WTC11 (cell line): ENCODE data around the gene NPTX1. TPM values are rescaled to one million over a fixed set of nuclear protein-coding genes. Genes with fewer than 3 reads are reported as not detected.

Experiments used
- ATAC-seq: fragments of 200-7000 bp; cut with Tn5 transposase; 2 replicates; pipeline ENCODE4 v1.10.0; 2021; ENCODE audit warnings: mild to moderate bottlenecking, moderate library complexity
- CTCF ChIA-PET: fragments of 300-600 bp; sonication (Branson Sonifier 250); formaldehyde crosslinking; loops from one replicate; lab custom pipeline; 2021; ENCODE audit warnings: antibody characterized with exemption; lab: Charles Lee
- POLR2A ChIA-PET: fragments of 350-600 bp; sonication (Branson Sonifier 250); formaldehyde crosslinking; loops from one replicate; lab custom pipeline; 2021; ENCODE audit warnings: antibody characterized with exemption; lab: Charles Lee
- DNase-seq: peaks from one replicate; pipeline ENCODE4 v3.0.0; 2021; ENCODE audit warnings: low spot score
- H3K27ac Mint-ChIP-seq: 2 replicates; pipeline ENCODE4 v1.8.0; 2021; ENCODE audit warnings: mixed read lengths
- H3K27me3 Mint-ChIP-seq: 2 replicates; pipeline ENCODE4 v1.8.0; 2021; ENCODE audit warnings: low read depth, mild to moderate bottlenecking, moderate library complexity, mixed read lengths
- H3K36me3 Mint-ChIP-seq: 2 replicates; pipeline ENCODE4 v1.8.0; 2021; ENCODE audit warnings: mixed read lengths
- H3K4me1 Mint-ChIP-seq: 2 replicates; pipeline ENCODE4 v1.8.0; 2022; ENCODE audit warnings: mixed read lengths
- H3K4me3 Mint-ChIP-seq: 2 replicates; pipeline ENCODE4 v1.8.0; 2021; ENCODE audit warnings: mild to moderate bottlenecking, moderate library complexity, mixed read lengths
- H3K9me3 Mint-ChIP-seq: 2 replicates; pipeline ENCODE4 v1.8.0; 2021; ENCODE audit warnings: mixed read lengths
- ATF1 ChIP-seq: sonication (generic); formaldehyde crosslinking; IDR thresholded peaks from 2 replicates; pipeline ENCODE4 v1.8.1; 2023; ENCODE audit warnings: mild to moderate bottlenecking, moderate library complexity, missing genetic modification reagents
- CREB1 ChIP-seq: sonication (generic); formaldehyde crosslinking; IDR thresholded peaks from 2 replicates; pipeline ENCODE4 v1.8.0; 2023; ENCODE audit warnings: mild to moderate bottlenecking, missing genetic modification reagents
- CTCF ChIP-seq: fragments of 200-600 bp; IDR thresholded peaks from 2 replicates; pipeline ENCODE4 v1.8.0; 2022; ENCODE audit warnings: antibody characterized with exemption
- NFYB ChIP-seq: sonication (generic); formaldehyde crosslinking; conservative IDR thresholded peaks from 2 replicates; pipeline ENCODE4 v1.8.0; 2022; ENCODE audit warnings: low read depth, missing genetic modification reagents
- NR2C2 ChIP-seq: sonication (generic); formaldehyde crosslinking; IDR thresholded peaks from 2 replicates; pipeline ENCODE4 v1.8.0; 2022; ENCODE audit warnings: mild to moderate bottlenecking, missing genetic modification reagents
- PRDM15 ChIP-seq: sonication (generic); formaldehyde crosslinking; IDR thresholded peaks from 2 replicates; pipeline ENCODE4 v1.8.0; 2022; ENCODE audit warnings: missing genetic modification reagents
- RORB ChIP-seq: fragments of 250-450 bp; sonication (Bioruptor Pico); IDR thresholded peaks from 2 replicates; pipeline ENCODE4 v1.9.0; 2021; ENCODE audit warnings: mild to moderate bottlenecking
- SP1 ChIP-seq: sonication (generic); formaldehyde crosslinking; conservative IDR thresholded peaks from 2 replicates; pipeline ENCODE4 v1.8.1; 2022; ENCODE audit warnings: missing genetic modification reagents
- ZNF219 ChIP-seq: sonication (generic); formaldehyde crosslinking; IDR thresholded peaks from 2 replicates; pipeline ENCODE4 v1.8.0; 2023; ENCODE audit warnings: missing genetic modification reagents, mild to moderate bottlenecking, borderline replicate concordance
- ZNF416 ChIP-seq: fragments of 250-450 bp; sonication (Bioruptor Pico); IDR thresholded peaks from 2 replicates; pipeline ENCODE4 v1.9.0; 2021; ENCODE audit warnings: mild to moderate bottlenecking, inconsistent platforms
- ZNF425 ChIP-seq: fragments of 250-450 bp; sonication (Bioruptor Pico); conservative IDR thresholded peaks from 2 replicates; pipeline ENCODE4 v1.9.0; 2021; ENCODE audit warnings: mild to moderate bottlenecking
- total RNA-seq: library from RNA; stranded (reverse); gene quantifications from 3 replicates; pipeline ENCODE4 v1.2.3, GENCODE V29; 2021
- TF ChIP-seq, protein P1 (sequence below): sonication (generic); formaldehyde crosslinking; IDR thresholded peaks from 2 replicates; pipeline ENCODE4 v1.8.0; 2022; ENCODE audit warnings: mild to moderate bottlenecking, missing genetic modification reagents

The NPTX1 gene
- total RNA-seq, 1 experiment from 2014 or later = 15.1 TPM

- TF ChIP-seq, protein P1, sequence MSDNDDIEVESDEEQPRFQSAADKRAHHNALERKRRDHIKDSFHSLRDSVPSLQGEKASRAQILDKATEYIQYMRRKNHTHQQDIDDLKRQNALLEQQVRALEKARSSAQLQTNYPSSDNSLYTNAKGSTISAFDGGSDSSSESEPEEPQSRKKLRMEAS (CRISPR knock-in tag) = no peak
- TF ChIP-seq ZNF219 (CRISPR knock-in tag) (no peak), CTCF (no peak)
Observed at GRCh38 chr17:80469667-80470066, 6.7 kb downstream of the NPTX1 start (continued).

DNA sequence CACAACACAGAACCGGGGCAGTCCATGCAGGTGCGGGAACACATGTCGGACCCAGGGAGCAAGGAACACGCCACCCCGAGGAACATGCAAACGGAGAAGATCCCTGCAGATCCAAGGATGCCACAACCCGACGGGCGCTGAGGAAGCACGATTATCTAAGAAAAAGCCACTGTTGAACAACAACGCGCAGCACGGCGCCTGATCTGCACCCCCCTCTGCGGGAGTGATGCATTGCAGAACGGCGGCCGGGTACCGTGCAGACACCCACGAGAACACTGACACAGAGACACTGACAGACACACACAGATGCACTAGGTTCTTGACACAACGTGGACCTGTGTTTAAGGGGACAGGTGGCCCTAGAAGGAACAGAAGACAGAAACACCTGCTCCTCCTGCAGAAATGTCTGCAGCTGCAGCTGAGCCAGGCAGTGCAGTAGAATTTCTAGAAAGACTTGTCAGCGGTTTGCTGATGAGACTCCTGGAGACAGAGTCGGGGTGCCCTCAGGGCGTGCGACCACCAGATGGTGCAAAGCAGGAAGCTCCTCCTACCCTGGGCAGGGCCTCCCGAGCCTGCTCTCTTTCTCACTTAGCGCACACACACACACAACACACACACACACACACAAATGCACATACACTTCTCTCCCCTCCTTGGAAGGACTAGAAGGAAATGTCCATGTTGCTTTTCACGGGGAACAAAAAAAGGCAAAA lies 7.5 kb downstream of the NPTX1 start:
- H3K4me1 Mint-ChIP-seq = no peaks in the 10 kb centered on the region
- CTCF ChIA-PET = interaction anchor here (1.0 to 2.1 kb wide), 6 partner anchors 9 to 431 kb away, joined by 3 to 8 read pairs (median 3); no protein-coding TSS in a partner anchor
- peak; percentile 44 for ATAC-seq

More for the DNA sequence above, 7.5 kb downstream of the NPTX1 start:
- TF ChIP-seq NR2C2 (no peak), SP1 (CRISPR knock-in tag) (no peak), ATF1 (CRISPR knock-in tag) (no peak), ZNF425 (no peak), PRDM15 (CRISPR knock-in tag) (no peak), RORB (CRISPR knock-in tag) (no peak), NFYB (CRISPR knock-in tag) (no peak), CREB1 (CRISPR knock-in tag) (no peak), ZNF416 (CRISPR knock-in tag) (no peak)
- H3K27ac Mint-ChIP-seq = no peak overlapping the region
- POLR2A ChIA-PET = no interaction called here
- DNase-seq = no peak
- H3K4me3 Mint-ChIP-seq = no peak overlapping the region
- H3K27me3 Mint-ChIP-seq = peaks cover 53% of the 10 kb centered on the region
- no peaks in the 10 kb centered on the region for H3K9me3 Mint-ChIP-seq
- H3K36me3 Mint-ChIP-seq = no peaks in the 10 kb centered on the region
